ENCODE results near the gene CDKN2C.

- TF ChIP-seq CTCF (conservative IDR thresholded peaks at IDR 0.05): no peak
- TF ChIP-seq ZFX (IDR thresholded peaks at IDR 0.05): no peak
Observed at GRCh38 chr1:50920409-50920808, 49.6 kb upstream of the CDKN2C start.
